HG03108 (cell line): ENCODE measurements around the gene GABRG2.
"Not testable (repeated sequence)": the region's sequence is repeated elsewhere in the genome, so short reads cannot be mapped to it uniquely, and the experiment has no call there.

Experiments used
- ATAC-seq: cut with Tn5 transposase; IDR thresholded peaks from one replicate; pipeline ENCODE4 v1.9.1; 2021; ENCODE audit warnings: moderate library complexity; ENCODE audit not compliant: unreplicated experiment

Gene GABRG2

GRCh38 chr5:162067655-162068411 is at the start of gene GABRG2:
Gene GABRG2 (plus strand): TSS chr5:162067773. CDS start chr5:162068000, 227 bp downstream.
- no peak for ATAC-seq

GRCh38 chr5:162025312-162025711 is 42.3 kb upstream of the GABRG2 start:
- ATAC-seq: no peak

- no peak for ATAC-seq
Observed at GRCh38 chr5:162026803-162027202, 40.8 kb upstream of the GABRG2 start.

GRCh38 chr5:162037431-162037830 is 30.1 kb upstream of the GABRG2 start:
- ATAC-seq: no peak

- no peak for ATAC-seq
Observed at GRCh38 chr5:162047279-162047678, 20.3 kb upstream of the GABRG2 start.

GRCh38 chr5:162052676-162053075 is 14.9 kb upstream of the GABRG2 start:
- ATAC-seq: no peak

GRCh38 chr5:162055095-162055494 is 12.5 kb upstream of the GABRG2 start:
- ATAC-seq: not testable (repeated sequence)

GRCh38 chr5:162067162-162067561 is 411 bp upstream of the GABRG2 start:
- no peak for ATAC-seq

GRCh38 chr5:162068412-162068811 is 839 bp downstream of the GABRG2 start:
- ATAC-seq: no peak

- no peak for ATAC-seq
Observed at GRCh38 chr5:162068936-162069335, 1.4 kb downstream of the GABRG2 start.

- ATAC-seq: no peak
Observed at GRCh38 chr5:162078805-162079204, 11.2 kb downstream of the GABRG2 start.

- ATAC-seq: no peak
Observed at GRCh38 chr5:162091336-162091735, 23.8 kb downstream of the GABRG2 start.

- ATAC-seq: no peak
Observed at GRCh38 chr5:162096448-162096847, 28.9 kb downstream of the GABRG2 start.

- ATAC-seq: no peak
Observed at GRCh38 chr5:162107591-162107990, 40.0 kb downstream of the GABRG2 start.

GRCh38 chr5:162119801-162120200 is 52.2 kb downstream of the GABRG2 start:
- ATAC-seq: no peak

- no peak for ATAC-seq
Observed at GRCh38 chr5:162128117-162128516, 60.5 kb downstream of the GABRG2 start.

GRCh38 chr5:162132348-162132747 is 64.8 kb downstream of the GABRG2 start:
- ATAC-seq: no peak

GRCh38 chr5:162139190-162139589 is 71.6 kb downstream of the GABRG2 start:
- no peak for ATAC-seq

GRCh38 chr5:162154242-162154641 is 86.7 kb downstream of the GABRG2 start:
- no peak for ATAC-seq

GRCh38 chr5:162160401-162160800 is 92.8 kb downstream of the GABRG2 start:
- no peak for ATAC-seq

GRCh38 chr5:162163663-162164062 is 96.1 kb downstream of the GABRG2 start:
- no peak for ATAC-seq

- no peak for ATAC-seq
Observed at GRCh38 chr5:162174358-162174974, 106.9 kb downstream of the GABRG2 start.

GRCh38 chr5:162187371-162187770 is 119.8 kb downstream of the GABRG2 start:
- ATAC-seq: no peak
